NCI-H1092 (cell line): ENCODE measurements around the gene DENND2A.
"Not testable (repeated sequence)": the region's sequence is repeated elsewhere in the genome, so short reads cannot be mapped to it uniquely, and the experiment has no call there.

ENCODE experiments used
- DNase-seq: peaks from one replicate; lab custom pipeline; 2025; lab: John Stamatoyannopoulos, UW

Gene DENND2A

DNA sequence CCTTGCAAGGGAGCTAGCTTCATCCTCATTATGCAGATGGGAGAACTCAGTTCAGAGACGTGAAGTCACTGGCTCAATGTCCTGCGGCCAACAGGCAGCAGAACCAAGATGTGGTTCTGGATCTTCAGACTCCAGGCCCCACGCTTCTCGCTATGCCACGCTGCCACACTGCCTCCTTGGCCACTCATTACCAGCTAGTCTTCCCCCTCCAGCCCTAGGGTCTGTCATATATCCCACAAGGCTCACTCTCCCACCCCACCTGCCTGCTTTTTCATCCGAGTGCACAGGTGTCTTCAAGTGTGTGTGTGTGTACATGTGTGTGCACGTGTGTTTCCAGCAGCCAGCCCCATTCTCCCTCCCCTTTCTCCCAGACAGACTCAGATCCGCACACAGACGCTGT, 53.4 kb downstream of the DENND2A start:
- no peak for DNase-seq

DNA sequence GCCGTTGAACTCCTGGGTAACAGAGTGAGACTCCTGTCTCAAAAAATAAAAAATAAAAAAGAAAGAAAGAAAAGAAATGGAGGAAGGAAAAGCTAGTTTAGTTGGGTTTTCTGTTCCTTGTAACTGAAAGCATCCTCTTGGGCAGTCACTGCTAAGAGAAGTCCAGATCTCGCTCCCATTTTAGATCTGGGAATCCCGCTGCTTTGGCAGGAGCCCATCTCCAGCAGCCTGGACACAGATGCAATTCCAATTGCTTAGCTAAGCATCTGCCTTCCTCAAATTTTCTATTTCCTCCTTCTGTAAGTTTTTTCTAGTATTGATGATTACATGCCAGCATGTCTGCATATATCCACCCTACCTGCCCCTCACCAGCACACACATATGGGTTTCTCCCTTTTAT, 54.1 kb downstream of the DENND2A start:
- no peak for DNase-seq

DNA sequence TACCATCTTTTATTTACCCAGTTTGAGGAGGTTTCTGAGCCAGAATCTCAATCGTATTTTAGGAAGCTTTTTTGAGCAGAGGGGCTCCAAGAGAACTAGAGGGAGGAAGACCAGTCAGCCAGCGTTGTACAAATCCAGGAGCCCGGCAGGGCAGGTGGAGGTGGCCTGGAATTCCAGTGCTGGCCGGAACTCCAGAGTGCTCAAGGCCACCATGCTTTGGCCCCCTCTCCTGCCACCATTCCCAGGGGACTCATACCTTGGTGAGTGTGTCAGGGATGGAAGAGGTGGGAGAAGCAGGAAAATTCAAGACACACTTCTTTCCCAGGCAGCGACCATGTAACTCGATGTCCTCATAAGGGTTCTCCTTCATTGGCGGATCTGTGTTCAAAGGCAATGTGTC, 55.3 kb downstream of the DENND2A start:
- no peak for DNase-seq

DNA sequence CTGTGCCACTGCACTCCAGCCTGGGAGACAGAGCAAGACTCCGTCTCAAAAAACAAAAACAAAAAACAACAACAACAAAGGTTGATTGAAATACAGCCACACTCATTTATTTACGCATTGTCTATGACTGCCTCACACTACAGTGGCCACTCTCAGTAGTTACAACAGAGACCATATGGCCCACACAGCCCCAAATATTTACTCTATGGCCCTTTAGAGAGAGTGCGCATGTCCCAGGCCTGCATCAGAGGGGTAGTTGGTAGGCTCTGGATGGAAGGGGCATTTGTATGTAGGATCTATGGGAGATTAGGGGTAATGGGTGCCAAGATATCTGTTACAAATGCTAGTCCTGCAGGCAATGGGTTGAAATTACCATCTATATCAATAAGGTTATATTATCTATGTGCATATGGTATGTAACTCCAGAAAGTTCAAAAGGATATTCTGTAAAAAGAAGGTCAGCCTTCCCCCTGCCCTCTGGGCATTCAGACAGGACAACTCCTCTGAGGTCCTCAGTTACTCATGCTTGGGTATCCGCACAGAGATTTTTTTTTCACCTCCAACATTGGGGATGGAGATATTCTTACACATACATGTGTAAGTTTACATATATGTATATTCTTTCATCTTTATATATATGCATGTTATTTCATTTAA, 56.3 kb downstream of the DENND2A start:
- no peak for DNase-seq

DNA sequence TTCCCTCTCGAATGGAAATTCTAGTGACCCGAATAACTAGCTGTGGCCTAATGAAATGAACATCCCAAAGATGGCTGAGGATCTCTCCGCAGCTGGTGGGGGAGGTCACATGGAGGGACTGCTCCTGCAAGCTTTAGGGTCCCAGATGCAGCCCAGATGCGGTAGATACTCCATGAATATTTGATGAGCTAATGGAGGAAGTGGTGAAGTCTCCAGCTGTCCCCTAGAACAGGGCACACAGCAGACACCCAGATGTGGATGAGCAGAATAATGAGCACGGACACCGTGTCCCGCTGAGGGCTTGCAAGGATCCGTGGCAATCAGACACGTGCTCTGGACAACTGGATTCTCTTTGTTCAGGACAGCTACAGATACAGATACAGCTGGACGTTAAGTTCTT, 59.2 kb downstream of the DENND2A start:
- no peak for DNase-seq

DNA sequence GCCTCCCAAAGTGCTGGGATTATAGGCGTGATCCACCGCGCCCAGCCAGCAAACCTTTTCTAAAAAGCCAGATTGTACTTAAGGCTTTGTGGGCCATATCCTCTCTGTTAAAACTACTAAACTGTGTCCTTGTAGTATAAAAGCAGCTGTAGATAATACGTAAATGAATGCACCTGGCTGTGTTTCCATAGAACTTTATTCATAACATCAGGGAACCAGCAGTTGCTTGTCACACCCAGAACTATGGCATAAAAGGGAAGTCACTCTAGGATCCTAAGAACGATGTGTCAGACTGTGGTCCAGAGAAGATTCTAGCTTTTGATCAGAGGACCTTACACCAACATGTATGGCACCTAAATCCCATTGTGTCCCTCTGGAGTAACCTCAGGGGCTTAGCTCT, 63.0 kb downstream of the DENND2A start:
- no peak for DNase-seq

DNA sequence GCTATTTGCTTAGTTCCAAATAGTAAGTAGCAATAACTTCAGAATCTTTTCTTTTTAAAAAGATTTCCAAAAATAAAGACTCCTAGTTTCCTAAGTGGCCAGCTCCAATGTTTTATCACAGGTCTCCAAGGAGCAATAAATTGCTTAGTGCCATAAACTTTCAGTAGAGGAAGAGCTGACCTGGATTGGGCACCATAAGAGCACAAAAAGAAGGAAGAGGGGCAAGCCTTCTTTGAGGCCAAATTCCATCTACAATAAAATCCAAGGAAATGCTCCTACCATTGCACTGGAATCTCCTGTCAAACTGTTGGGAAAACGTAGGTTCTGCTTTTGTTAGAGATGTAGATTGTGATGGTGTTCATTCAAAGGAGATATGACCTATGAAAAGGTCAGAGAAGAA, 64.0 kb downstream of the DENND2A start:
- no peak for DNase-seq

DNA sequence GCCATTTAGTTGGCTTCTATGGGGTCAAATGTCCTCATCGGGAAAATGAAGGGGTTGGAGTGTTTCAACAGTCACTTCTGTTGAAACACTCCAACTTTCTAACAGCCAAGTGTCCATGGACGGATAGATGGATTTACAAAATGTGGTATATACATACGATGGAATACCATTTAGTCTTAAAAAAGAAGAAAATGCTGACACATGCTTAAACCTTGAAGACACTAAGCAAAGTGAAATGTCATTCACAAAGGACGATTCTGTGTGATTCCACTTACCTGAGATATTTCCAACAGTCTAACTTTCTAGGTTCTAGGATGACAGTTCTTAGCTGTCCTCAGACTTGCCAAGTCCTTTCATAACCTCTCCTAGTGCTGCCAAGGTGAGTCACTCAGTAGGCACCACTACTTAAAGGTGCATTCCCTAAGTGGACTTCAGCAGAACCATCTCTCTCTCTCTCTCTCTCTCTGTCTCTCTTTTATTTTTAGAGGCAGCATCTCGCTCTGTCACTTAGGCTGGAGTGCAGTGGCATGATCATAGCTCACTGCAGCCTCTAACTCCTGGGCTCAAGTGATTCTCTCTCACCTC, 69.0 kb downstream of the DENND2A start:
- no peak for DNase-seq

DNA sequence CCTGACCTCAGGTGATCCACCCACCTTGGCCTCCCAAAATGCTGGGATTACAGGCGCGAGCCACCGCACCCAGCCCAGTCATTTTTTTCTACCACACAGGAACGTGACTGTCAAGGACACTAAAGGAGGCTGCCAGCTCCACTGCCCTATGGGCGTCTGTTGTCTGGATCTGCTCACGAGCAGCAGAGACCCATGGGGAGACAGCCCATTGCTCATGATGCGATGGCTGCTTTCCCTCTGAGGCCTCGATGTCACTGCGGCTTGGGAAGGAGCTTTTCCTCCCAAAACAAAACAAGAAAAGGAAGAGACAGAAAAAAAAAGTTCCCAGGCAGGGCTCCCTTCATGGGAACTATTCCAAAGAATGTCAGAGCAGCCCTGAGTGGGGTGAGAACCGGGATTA, 70.5 kb downstream of the DENND2A start:
- no peak for DNase-seq

DNA sequence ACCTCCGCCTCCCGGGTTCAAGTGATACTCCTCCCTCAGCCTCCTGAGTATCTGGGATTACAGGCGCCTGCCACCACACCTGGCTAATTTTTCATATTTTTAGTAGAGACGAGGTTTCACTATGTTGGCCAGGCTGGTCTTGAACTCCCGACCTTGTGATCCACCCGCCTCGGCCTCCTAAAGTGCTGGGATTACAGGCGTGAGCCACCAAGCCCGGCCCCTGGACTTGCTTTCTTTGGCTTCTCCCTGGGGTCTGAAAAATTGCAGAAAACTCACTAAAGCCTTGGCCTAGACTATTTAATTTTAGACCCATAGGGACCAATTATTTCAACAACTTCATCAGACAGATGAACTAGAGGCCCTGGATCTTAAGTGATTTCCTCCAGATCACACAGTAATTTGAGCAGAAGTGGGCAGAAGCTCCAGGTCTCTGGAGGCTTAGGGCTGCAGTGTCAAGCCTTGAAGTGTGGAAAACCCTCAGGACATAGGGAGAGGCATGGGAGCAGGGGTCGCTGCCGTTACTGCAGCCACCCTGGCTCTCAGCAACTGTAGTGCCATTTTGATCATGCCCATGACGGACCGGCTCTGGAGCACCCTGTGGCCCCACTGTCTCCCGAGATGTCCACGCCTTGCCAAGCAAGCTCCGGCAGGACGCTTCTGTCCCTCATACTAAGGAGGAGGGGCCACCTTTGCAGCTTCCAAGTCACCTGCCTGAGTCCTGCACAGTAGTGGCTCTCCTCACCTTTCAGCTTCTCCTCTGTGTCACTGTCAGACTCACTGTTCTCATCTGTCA, 72.4 kb downstream of the DENND2A start:
- no peak for DNase-seq

DNA sequence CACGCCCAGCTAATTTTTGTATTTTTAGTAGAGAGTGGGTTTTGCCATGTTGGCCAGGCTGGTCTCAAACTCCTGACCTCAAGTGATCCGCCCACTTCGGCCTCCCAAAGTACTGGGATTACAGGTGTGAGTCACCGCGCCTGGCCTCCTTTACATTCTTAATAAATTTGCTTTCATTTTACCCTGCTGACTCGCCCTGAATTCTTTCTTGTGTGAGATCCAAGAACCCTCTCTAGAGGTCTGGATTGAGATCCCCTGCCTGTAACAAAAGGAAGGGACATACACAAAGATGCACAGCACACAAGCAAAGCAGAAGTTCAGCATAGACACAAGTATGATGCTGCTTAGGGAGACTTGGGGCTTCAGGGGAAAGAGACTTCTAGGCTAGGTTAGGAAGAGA, 74.4 kb downstream of the DENND2A start:
- not testable (repeated sequence) for DNase-seq

DNA sequence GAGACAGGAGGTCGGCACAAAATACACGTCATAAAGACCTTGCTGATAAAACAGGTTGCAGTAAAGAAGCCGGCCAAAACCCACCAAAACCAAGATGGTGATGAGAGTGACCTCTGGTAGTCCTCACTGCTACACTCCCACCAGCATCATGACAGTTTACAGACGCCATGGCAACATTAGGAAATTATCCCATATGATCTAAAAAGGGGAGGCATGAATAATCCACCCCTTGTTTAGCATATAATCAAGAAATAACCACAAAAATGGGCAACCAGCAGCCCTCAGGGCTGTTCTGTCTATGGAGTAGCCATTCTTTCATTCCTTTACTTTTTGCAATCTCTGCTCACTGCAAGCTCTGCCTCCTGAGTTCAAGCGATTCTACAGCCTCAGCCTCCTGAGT, 74.9 kb downstream of the DENND2A start:
- not testable (repeated sequence) for DNase-seq

DNA sequence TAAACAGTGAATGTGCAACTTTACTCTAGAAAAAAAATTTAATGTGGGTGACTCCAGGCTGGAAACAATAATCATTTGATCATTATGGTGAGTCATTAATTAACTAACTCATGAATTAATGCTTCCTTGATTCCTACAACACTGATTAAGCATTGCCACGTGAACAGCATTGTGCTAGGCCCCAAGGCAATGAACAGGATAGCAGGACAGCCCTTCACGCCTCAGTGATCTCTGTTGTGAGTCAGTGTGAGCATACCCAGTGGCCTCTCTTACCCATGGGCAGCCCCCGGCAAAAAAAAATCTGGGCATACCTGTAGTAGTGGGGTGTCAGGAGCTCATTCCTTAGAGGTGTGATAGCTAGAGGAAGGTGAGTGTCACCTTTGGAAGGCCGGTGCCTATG, 76.0 kb downstream of the DENND2A start:
- no peak for DNase-seq

DNA sequence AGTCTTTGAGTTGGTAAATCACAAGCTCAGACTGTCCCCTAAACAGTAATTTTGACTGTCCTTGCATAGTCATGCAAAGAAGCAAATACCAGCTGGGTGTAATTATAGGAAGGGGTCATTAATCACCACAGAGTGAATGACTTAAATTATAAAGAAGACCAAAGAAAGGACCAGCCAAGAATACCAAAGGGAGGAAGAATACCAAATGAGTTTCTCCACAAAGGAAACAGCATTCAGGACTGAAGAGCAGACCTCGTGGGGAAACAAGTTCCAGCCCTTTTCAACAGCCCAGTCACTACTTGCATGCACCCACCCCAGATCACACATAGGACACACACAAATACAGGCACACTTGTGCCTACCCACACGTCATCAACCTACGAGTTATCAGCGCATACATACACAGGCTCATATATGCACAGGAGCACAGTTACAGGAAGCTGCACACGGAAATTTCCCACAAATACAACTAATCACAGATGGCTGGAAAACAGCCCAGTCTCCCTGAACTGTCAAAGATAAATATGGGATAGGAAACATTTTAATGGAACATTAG, 77.6 kb downstream of the DENND2A start:
- no peak for DNase-seq

DNA sequence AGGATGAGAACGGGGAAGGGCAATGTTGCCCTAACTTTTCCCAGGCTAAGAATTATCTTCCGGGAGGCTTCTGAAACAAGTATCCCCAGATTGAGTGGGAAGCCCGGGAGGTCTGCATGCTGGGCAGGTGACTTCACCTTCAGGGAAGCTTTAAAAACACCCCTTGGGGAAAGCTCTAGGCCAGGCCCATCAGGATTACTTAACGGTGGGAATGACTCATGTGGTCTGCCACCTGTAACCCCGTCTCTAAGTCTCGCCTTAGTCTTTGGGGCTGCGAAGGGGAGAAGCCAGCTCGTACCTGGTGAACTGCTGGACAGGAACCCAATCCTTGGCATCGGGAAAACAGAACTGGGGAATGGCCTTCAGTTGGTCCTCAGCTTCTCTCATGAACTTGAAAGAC, 81.2 kb downstream of the DENND2A start:
- no peak for DNase-seq

DNA sequence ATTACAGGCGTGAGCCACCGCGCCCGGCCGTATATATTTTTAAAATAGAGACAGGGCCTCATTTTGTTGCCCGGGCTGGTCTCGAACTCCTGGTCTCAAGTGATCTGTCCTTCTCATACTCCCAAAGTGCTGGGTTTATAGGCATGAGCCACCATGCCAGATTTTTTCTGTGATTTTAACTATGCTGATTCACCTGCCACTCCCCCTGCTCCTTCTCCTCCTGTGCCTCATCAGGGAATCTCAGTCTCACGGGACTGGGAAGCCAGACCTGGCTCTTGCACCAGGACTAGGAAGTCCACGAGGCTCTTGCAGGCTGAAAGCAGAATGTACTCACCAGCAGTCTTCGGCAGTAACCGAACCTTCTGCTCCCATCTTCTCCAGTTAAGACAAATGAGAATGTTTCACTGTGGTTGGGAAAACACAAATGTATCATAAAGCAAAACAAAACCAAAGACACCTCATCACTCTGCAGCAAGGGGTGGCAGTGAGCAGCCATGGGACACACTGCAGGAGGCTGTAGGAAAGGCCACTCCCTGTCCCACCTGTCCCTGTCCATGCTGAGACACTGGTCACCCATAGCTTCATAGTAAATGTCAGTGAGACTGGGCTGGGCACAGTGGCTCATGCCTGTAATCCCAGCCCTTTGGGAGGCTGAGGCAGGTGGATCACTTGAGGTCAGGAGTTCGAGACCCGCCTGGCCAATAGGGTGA, 82.6 kb downstream of the DENND2A start:
- DNase-seq = no peak

DNA sequence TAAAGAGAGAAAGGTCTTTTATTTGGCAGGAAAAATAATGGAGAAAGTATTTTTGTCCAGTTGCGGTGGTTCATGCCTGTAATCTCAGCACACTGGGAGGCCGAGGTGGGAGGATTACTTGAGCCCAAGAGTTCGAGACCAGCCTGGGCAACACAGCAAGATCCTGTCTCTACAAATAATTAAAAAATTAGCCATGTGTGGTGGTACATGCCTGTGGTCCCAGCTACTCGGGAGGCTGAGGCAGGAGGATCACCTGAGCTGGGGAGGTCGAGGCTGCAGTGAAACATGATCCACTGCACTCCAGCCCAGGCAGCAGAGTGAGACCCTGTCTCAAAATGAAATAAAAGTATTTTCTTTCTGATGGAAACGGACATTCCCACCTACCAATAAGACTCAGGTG, 83.5 kb downstream of the DENND2A start:
- DNase-seq = no peak

DNA sequence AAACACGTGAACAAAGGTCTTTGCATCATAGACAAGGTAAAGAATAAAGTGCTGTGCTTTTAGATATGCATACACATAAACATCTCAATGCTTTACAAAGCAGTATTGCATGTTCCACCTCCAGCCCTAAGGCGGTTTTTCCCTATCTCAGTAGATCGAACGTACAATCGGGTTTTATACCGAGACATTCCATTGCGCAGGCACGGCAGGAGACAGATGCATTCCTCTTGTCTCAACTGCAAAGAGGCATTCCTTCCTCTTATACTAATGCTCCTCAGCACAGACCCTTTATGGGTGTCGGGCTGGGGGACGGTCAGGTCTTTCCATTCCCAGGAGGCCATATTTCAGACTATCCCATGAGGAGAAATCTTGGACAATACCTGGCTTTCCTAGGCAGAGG, 87.4 kb downstream of the DENND2A start:
- DNase-seq = not testable (repeated sequence)

DNA sequence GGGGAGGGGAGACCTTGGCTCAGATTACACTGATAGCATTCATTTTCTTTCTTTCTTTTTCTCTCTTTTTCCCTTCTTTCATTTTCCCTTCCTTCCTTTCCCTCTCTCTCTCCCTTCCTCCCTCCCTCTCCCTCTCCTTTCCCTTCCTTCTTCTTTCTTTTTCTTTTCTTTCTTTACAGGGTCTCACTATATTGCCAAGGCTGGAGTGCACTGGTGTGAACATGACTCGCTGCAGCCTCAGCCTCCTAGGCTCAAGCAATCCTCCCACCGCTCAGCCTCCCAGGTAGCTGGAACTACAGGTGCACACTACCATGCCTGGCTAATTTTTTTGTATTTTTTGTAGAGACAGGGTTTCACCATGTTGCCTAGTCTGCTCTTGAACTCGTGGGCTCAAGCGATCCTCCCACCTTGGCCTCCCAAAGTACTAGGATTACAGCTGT, 88.4 kb downstream of the DENND2A start:
- no peak for DNase-seq

DNA sequence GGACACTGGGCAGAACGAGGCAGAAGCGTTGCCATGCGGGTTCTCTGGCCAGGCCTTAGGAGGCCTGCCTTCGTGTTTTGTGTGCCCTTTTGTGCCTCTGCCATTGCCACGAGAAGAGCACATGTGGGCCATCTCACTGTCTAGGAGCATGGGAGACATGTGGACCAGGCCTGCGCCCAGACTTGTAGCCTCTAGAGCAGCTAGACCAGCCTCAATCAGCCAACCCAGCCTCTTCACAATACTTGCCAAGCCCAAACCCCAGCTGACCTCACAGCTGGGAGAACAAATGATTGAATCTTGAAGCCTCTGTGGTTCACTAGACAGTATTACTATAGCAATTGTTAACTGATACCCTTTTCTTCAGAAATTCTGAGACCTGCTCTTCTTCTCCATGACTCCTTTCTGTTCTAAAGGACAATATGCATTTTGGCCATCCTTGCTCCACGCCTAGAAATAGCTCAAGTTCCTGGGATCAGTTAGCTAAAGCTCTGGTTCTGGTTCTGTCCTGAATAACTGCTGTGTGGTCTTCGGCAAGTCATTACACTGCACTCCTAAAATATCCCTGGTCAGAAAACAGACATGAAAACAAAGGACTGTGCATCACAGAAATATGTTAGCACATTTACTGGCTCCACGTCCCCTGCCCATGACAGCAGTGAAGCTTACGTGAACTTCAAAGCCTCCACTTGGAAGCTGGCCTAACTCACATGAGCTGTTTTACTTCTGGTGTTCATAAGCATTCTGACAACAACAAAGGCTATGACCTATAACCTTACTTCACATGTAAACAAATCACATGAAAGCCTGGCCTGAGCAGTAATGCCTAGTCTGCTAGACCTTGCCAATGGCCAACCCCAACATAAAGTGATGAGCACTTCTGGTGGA, 89.0 kb downstream of the DENND2A start:
- no peak for DNase-seq

DNA sequence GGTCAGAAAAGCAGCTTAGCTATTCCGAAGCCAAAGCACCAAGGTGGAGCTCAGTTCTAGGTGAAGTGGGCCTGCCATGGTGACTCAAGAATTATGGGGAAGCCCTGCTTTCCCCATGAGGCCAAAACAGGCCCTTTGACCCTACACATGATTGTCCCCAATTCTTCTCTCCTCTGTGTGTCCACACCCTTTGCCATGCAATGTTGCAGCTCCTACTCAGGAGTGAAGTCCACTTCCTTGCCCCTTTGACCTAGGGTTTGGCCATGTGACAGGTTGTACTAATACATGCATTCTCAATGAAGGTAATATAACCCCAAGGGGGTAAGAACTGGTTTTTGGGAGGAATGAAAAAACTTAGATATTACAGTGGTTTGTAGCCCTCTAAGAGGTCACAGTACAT, 93.7 kb downstream of the DENND2A start:
- no peak for DNase-seq
